PC-3 (cell line): ENCODE results near the gene MOAP1. TPM values are rescaled to one million over a fixed set of nuclear protein-coding genes. Genes with fewer than 3 reads are reported as not detected.
"Not testable (repeated sequence)": the region's sequence is repeated elsewhere in the genome, so short reads cannot be mapped to it uniquely, and the experiment has no call there.

Source experiments
- ATAC-seq: fragments of 200-7000 bp; cut with Tn5 transposase; 2 replicates; pipeline ENCODE4 v1.9.1; 2020; ENCODE audit warnings: mild to moderate bottlenecking, moderate library complexity
- BruUV-seq: library from RNA; stranded (reverse); fragments of 400-500 nt; replicated peaks from 2 replicates; lab custom pipeline; 2021; lab: Mats Ljungman, UMichigan
- CTCF ChIA-PET: fragments of 300-600 bp; sonication (Branson Sonifier 250); formaldehyde crosslinking; loops from one replicate; lab custom pipeline; 2022; ENCODE audit warnings: antibody characterized with exemption; lab: Charles Lee
- POLR2A ChIA-PET: fragments of 300-600 bp; sonication (Branson Sonifier 250); formaldehyde crosslinking; loops from one replicate; lab custom pipeline; 2022; ENCODE audit warnings: antibody characterized with exemption; ENCODE audit not compliant: unreplicated experiment; lab: Charles Lee
- DNase-seq: peaks from one replicate; pipeline ENCODE4 v3.0.0-alpha.2; 2015
- H2AFZ ChIP-seq: fragments of 300-600 bp; sonication (generic); 2 replicates; pipeline ENCODE4 v1.6.0; 2016; ENCODE audit warnings: antibody characterized with exemption, low read length
- H3F3A ChIP-seq: fragments of 300-600 bp; sonication (generic); one replicate; pipeline ENCODE4 v1.6.0; 2017; ENCODE audit warnings: antibody characterized with exemption, low read length, control low read depth, mild to moderate bottlenecking; ENCODE audit not compliant: unreplicated experiment
- H3K27ac ChIP-seq: fragments of 300-600 bp; sonication (generic); 2 replicates; pipeline ENCODE4 v1.5.1; 2016; ENCODE audit warnings: mild to moderate bottlenecking, low read length
- H3K27me3 ChIP-seq: fragments of 300-600 bp; sonication (generic); 2 replicates; pipeline ENCODE4 v1.6.1; 2016; ENCODE audit warnings: low read length, mixed read lengths
- H3K36me3 ChIP-seq: fragments of 300-600 bp; sonication (generic); 2 replicates; pipeline ENCODE4 v1.6.1; 2016; ENCODE audit warnings: low read depth, mixed run types, low read length, mixed read lengths
- H3K4me1 ChIP-seq: fragments of 300-600 bp; sonication (generic); 2 replicates; pipeline ENCODE4 v1.5.1; 2016; ENCODE audit warnings: low read length; ENCODE audit not compliant: insufficient read depth
- H3K4me2 ChIP-seq: fragments of 300-600 bp; sonication (generic); 2 replicates; pipeline ENCODE4 v1.6.0; 2016; ENCODE audit warnings: low read length
- H3K4me3 ChIP-seq: fragments of 300-600 bp; sonication (generic); 2 replicates; pipeline ENCODE4 v1.5.1; 2016; ENCODE audit warnings: mild to moderate bottlenecking, low read length, mixed read lengths
- H3K79me2 ChIP-seq: fragments of 300-600 bp; sonication (generic); 2 replicates; pipeline ENCODE4 v1.6.1; 2017; ENCODE audit warnings: low read length, mixed read lengths
- H3K9ac ChIP-seq: fragments of 300-600 bp; sonication (generic); 2 replicates; pipeline ENCODE4 v1.6.0; 2016; ENCODE audit warnings: mild to moderate bottlenecking, low read length
- H3K9me2 ChIP-seq: fragments of 300-600 bp; sonication (generic); replicated peaks from 2 replicates; pipeline ENCODE4 v1.6.1; 2016; ENCODE audit warnings: mixed run types, low read length, mixed read lengths
- H3K9me3 ChIP-seq: fragments of 300-600 bp; sonication (generic); 2 replicates; pipeline ENCODE4 v1.6.1; 2016; ENCODE audit warnings: low read length, mixed read lengths
- H4K20me1 ChIP-seq: fragments of 300-600 bp; sonication (generic); 2 replicates; pipeline ENCODE4 v1.6.1; 2016; ENCODE audit warnings: low read length, mixed read lengths
- EZH2 ChIP-seq: fragments of 300-600 bp; sonication (generic); IDR thresholded peaks from one replicate; pipeline ENCODE4 v1.6.1; 2017; ENCODE audit warnings: antibody characterized with exemption, mild to moderate bottlenecking, low read length; ENCODE audit not compliant: unreplicated experiment
- EZH2phosphoT487 ChIP-seq: fragments of 300-600 bp; sonication (generic); IDR thresholded peaks from 2 replicates; pipeline ENCODE4 v1.6.1; 2018; ENCODE audit warnings: mild to moderate bottlenecking, antibody characterized with exemption, low read length, borderline replicate concordance
- intact Hi-C: fragments of 100-400 bp; cut with micrococcal nuclease; formaldehyde crosslinking; loops from 2 replicates; pipeline ENCODE4 v1.9.0; 2023
- total RNA-seq: library from RNA; depleted of rRNA; stranded (reverse); fragments of >200 nt; gene quantifications from 2 replicates; pipeline ENCODE4 v1.2.3, GENCODE V29; 2014
- TF ChIP-seq, protein P1 (sequence below): fragments of 300-600 bp; sonication (generic); conservative IDR thresholded peaks from 2 replicates; pipeline ENCODE4 v1.5.1; 2017; ENCODE audit warnings: antibody characterized with exemption, low read depth, mild to moderate bottlenecking, low read length

MOAP1 gene
- total RNA-seq, 1 experiment from 2014 or later, result 15.6 TPM

- no TSS peak for BruUV-seq
- Histone ChIP-seq H4K20me1 (no peaks in the 10 kb centered on the region), H3K27me3 (no peaks in the 10 kb centered on the region), H3K79me2 (no peaks in the 10 kb centered on the region), H3F3A (no peaks in the 10 kb centered on the region), H3K4me3 (no peak overlapping the region), H3K9ac (no peak overlapping the region), H3K36me3 (no peaks in the 10 kb centered on the region), H3K4me2 (no peak overlapping the region), H2AFZ (no peak overlapping the region), H3K9me2 (no peaks in the 10 kb centered on the region), H3K9me3 (no peaks in the 10 kb centered on the region), H3K4me1 (no peaks in the 10 kb centered on the region), H3K27ac (no peak overlapping the region)
- intact Hi-C loops, result no loop called here
- TF ChIP-seq EZH2phosphoT487, result no peak
- TF ChIP-seq, protein P1, sequence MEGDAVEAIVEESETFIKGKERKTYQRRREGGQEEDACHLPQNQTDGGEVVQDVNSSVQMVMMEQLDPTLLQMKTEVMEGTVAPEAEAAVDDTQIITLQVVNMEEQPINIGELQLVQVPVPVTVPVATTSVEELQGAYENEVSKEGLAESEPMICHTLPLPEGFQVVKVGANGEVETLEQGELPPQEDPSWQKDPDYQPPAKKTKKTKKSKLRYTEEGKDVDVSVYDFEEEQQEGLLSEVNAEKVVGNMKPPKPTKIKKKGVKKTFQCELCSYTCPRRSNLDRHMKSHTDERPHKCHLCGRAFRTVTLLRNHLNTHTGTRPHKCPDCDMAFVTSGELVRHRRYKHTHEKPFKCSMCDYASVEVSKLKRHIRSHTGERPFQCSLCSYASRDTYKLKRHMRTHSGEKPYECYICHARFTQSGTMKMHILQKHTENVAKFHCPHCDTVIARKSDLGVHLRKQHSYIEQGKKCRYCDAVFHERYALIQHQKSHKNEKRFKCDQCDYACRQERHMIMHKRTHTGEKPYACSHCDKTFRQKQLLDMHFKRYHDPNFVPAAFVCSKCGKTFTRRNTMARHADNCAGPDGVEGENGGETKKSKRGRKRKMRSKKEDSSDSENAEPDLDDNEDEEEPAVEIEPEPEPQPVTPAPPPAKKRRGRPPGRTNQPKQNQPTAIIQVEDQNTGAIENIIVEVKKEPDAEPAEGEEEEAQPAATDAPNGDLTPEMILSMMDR, result no peak
- TF ChIP-seq EZH2, result no peak
- ChIA-PET POLR2A (no interaction called here), CTCF (no interaction called here)
- no peak for DNase-seq
- ATAC-seq, result no peak
These were observed 38.6 kb downstream of the MOAP1 start for GRCh38 chr14:93146119-93146518.

GRCh38 chr14:93142854-93143652 lies 41.6 kb downstream of the MOAP1 start:
- no peak for TF ChIP-seq EZH2
- TF ChIP-seq, protein P1, result no peak
- no peak for TF ChIP-seq EZH2phosphoT487
- Histone ChIP-seq H3F3A (no peaks in the 10 kb centered on the region), H3K9me2 (no peaks in the 10 kb centered on the region), H3K9me3 (no peaks in the 10 kb centered on the region), H2AFZ (no peak overlapping the region), H3K27me3 (no peaks in the 10 kb centered on the region), H3K4me1 (no peaks in the 10 kb centered on the region; the same call in 1 of the 2 replicates), H3K27ac (no peak overlapping the region), H4K20me1 (no peaks in the 10 kb centered on the region), H3K4me3 (no peak overlapping the region), H3K36me3 (no peaks in the 10 kb centered on the region), H3K79me2 (no peaks in the 10 kb centered on the region), H3K4me2 (no peak overlapping the region), H3K9ac (no peak overlapping the region)
- DNase-seq (no peak), ATAC-seq (no peak)
- intact Hi-C loops, result no loop called here
- no TSS peak for BruUV-seq
- ChIA-PET CTCF (no interaction called here), POLR2A (no interaction called here)

DNA sequence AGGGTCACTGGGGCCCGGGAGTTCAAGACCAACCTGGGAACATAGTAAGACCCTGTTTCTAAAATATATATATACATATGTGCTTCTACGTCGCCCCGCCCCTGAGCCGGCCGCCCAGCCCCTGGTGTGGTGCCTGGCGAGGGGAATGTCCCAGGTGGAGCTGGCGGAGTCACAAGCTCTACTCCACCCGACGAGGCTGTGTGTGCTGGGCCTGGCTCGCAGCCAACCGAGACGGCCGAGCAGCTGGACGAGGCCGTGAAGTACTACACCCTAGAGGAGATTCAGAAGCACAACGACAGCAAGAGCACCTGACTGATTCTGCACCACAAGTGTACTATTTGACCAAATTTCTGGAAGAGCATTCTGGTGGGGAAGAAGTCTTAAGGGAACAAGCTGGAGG lies 46.8 kb downstream of the MOAP1 start:
- no peaks in the 10 kb centered on the region for H3K79me2 ChIP-seq
- DNase-seq, result peak; percentile 28
- peak overlapping the region; percentile 56 for H2AFZ ChIP-seq
- H3K4me1 ChIP-seq, result no peaks in the 10 kb centered on the region; the same call in 1 of the 2 replicates
- H3K27ac ChIP-seq, result no peak overlapping the region
- H3K4me3 ChIP-seq, result no peak overlapping the region
- H3K9me3 ChIP-seq, result no peaks in the 10 kb centered on the region
- H3K9me2 ChIP-seq, result no peaks in the 10 kb centered on the region
- ChIA-PET CTCF (interaction anchor here (0.6 to 1.3 kb wide), 4 partner anchors 11 to 37 kb away, joined by 3 to 15 read pairs (median 4); partner anchors contain the start of gene ITPK1), POLR2A (interaction anchor here (1.0 kb wide), 1 partner anchor 23 kb away, joined by 6 read pairs; no protein-coding TSS in a partner anchor)
- no peak overlapping the region for H3K9ac ChIP-seq
- H3K27me3 ChIP-seq, result no peaks in the 10 kb centered on the region
- no peaks in the 10 kb centered on the region for H3F3A ChIP-seq
- no peaks in the 10 kb centered on the region for H4K20me1 ChIP-seq
- intact Hi-C loops, result no loop called here
- no TSS peak for BruUV-seq
- H3K36me3 ChIP-seq, result no peaks in the 10 kb centered on the region
- no peak overlapping the region for H3K4me2 ChIP-seq
- TF ChIP-seq, protein P1, result peak; percentile 25; the same call in 1 of the 2 replicates
- TF ChIP-seq EZH2phosphoT487, result no peak
- ATAC-seq, result peak; percentile 22

DNA sequence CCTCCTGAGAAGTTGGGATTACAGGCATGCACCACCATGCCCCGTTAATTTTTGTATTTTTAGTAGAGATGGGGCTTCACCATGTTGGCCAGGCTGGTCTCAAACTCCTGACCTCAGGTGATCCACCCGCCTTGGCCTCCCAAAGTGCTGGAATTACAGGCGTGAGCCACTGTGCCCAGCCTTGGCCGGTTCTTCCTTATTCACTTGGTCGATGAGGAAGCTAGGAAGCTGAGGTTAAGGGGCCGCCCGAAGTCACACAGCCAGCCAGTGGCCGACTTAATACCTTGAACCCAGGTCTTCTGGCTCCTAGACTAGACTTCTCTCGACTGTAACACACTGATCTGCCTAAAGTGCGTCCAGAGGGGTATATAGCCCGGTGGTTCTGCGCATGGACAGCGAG lies 48.2 kb downstream of the MOAP1 start:
- CTCF ChIA-PET, H3K4me3 ChIP-seq, H3K27me3 ChIP-seq, H3K9ac ChIP-seq, H2AFZ ChIP-seq, H3K79me2 ChIP-seq, ATAC-seq, H3F3A ChIP-seq, DNase-seq, H3K4me1 ChIP-seq, H3K4me2 ChIP-seq, intact Hi-C loops, H4K20me1 ChIP-seq, H3K27ac ChIP-seq, H3K9me2 ChIP-seq, BruUV-seq, POLR2A ChIA-PET, H3K36me3 ChIP-seq, H3K9me3 ChIP-seq: not testable (repeated sequence)
